Neural progenitor cell (in vitro differentiated cells): ENCODE results near the gene CCNG2. TPM values are rescaled to one million over a fixed set of nuclear protein-coding genes. Genes with fewer than 3 reads are reported as not detected.
A peak's percentile ranks its signal among the peaks of the same experiment; 100 is the strongest.

Experiments
- DNase-seq: peaks from one replicate; pipeline ENCODE4 v3.0.0-alpha.2; 2016; ENCODE audit warnings: low spot score
- H2AFZ ChIP-seq: fragments of 200-600 bp; sonication (generic); replicated peaks from 2 replicates; pipeline ENCODE4 v1.6.1; 2016; ENCODE audit warnings: antibody characterized with exemption
- H3F3A ChIP-seq: fragments of 200-600 bp; sonication (generic); 2 replicates; pipeline ENCODE4 v1.6.1; 2016; ENCODE audit warnings: antibody characterized with exemption, low read depth
- H3K27ac ChIP-seq: fragments of 200-600 bp; sonication (generic); 2 replicates; pipeline ENCODE4 v1.5.1; 2016; ENCODE audit warnings: mild to moderate bottlenecking
- H3K27me3 ChIP-seq: fragments of 200-600 bp; sonication (generic); 2 replicates; pipeline ENCODE4 v1.6.1; 2016; ENCODE audit warnings: mild to moderate bottlenecking, moderate library complexity
- H3K36me3 ChIP-seq: fragments of 200-600 bp; sonication (generic); 2 replicates; pipeline ENCODE4 v1.5.1; 2016
- H3K4me1 ChIP-seq: fragments of 200-600 bp; sonication (generic); 2 replicates; pipeline ENCODE4 v1.6.1; 2016; ENCODE audit warnings: mixed run types
- H3K4me2 ChIP-seq: fragments of 200-600 bp; sonication (generic); 2 replicates; pipeline ENCODE4 v1.6.1; 2016
- H3K4me3 ChIP-seq: fragments of 200-600 bp; sonication (generic); 2 replicates; pipeline ENCODE4 v1.5.1; 2016
- H3K79me2 ChIP-seq: fragments of 200-600 bp; sonication (generic); 2 replicates; pipeline ENCODE4 v1.6.1; 2016; ENCODE audit warnings: low read depth
- H3K9ac ChIP-seq: fragments of 200-600 bp; sonication (generic); 2 replicates; pipeline ENCODE4 v1.6.1; 2016
- H3K9me3 ChIP-seq: fragments of 200-600 bp; sonication (generic); 2 replicates; pipeline ENCODE4 v1.5.1; 2016; ENCODE audit warnings: low read depth
- H4K20me1 ChIP-seq: fragments of 200-600 bp; sonication (generic); 2 replicates; pipeline ENCODE4 v1.6.1; 2016; ENCODE audit warnings: low read depth
- H3K27ac Mint-ChIP-seq: 3 replicates; pipeline ENCODE4 v1.8.0; 2021; ENCODE audit warnings: mixed read lengths
- H3K27me3 Mint-ChIP-seq: 2 replicates; pipeline ENCODE4 v1.8.0; 2022; ENCODE audit warnings: low read depth, mild to moderate bottlenecking, inconsistent platforms, moderate library complexity, mixed read lengths; ENCODE audit not compliant: insufficient read depth
- H3K36me3 Mint-ChIP-seq: 3 replicates; pipeline ENCODE4 v1.8.0; 2021; ENCODE audit warnings: mixed read lengths
- H3K4me1 Mint-ChIP-seq: 3 replicates; pipeline ENCODE4 v1.8.0; 2021; ENCODE audit warnings: mixed read lengths
- H3K4me3 Mint-ChIP-seq: 3 replicates; pipeline ENCODE4 v1.8.0; 2021; ENCODE audit warnings: mild to moderate bottlenecking, moderate library complexity, mixed read lengths
- H3K9me3 Mint-ChIP-seq: 3 replicates; pipeline ENCODE4 v1.8.0; 2020; ENCODE audit warnings: mixed read lengths
- CTCF ChIP-seq: fragments of 200-600 bp; sonication (generic); IDR thresholded peaks from 2 replicates; pipeline ENCODE4 v1.5.1; 2017; ENCODE audit warnings: antibody characterized with exemption, mild to moderate bottlenecking
- EZH2 ChIP-seq: fragments of 200-600 bp; sonication (generic); IDR thresholded peaks from 2 replicates; pipeline ENCODE4 v1.6.1; 2017; ENCODE audit warnings: antibody characterized with exemption, mild to moderate bottlenecking, moderate library complexity
- EZH2phosphoT487 ChIP-seq: fragments of 200-600 bp; sonication (generic); IDR thresholded peaks from 2 replicates; pipeline ENCODE4 v1.6.1; 2017; ENCODE audit warnings: antibody characterized with exemption
- total RNA-seq: library from RNA; depleted of rRNA; stranded (reverse); fragments of >200 nt; gene quantifications from 2 replicates; pipeline ENCODE4 v1.2.3, GENCODE V29; 2015; ENCODE audit warnings: low replicate concordance

Gene CCNG2
- total RNA-seq, 1 donor from 2014 or later: 366 TPM

GRCh38 chr4:77187322-77187721 lies 30.3 kb downstream of the CCNG2 start:
- peaks cover 2% of the 10 kb centered on the region for H3K9me3 Mint-ChIP-seq
- Histone ChIP-seq H3K79me2 (no peaks in the 10 kb centered on the region), H3K9me3 (no peaks in the 10 kb centered on the region), H3K9ac (no peak overlapping the region), H2AFZ (no peak overlapping the region), H3K4me2 (peak overlapping the region; percentile 37), H3K4me3 (no peak overlapping the region), H3K27ac (no peak overlapping the region), H3K4me1 (peaks cover 43% of the 10 kb centered on the region), H3F3A (peaks cover 21% of the 10 kb centered on the region), H3K36me3 (no peaks in the 10 kb centered on the region), H4K20me1 (no peaks in the 10 kb centered on the region), H3K27me3 (no peaks in the 10 kb centered on the region)
- H3K27me3 Mint-ChIP-seq: peaks cover 3% of the 10 kb centered on the region
- H3K4me1 Mint-ChIP-seq: peaks cover 55% of the 10 kb centered on the region
- peaks cover 2% of the 10 kb centered on the region for H3K36me3 Mint-ChIP-seq
- no peak for DNase-seq
- no peak overlapping the region for H3K4me3 Mint-ChIP-seq
- peak overlapping the region; percentile 33 for H3K27ac Mint-ChIP-seq
- TF ChIP-seq EZH2phosphoT487 (no peak), EZH2 (no peak), CTCF (no peak)

- Histone ChIP-seq H3K9ac (no peak overlapping the region), H3K27me3 (peaks cover 4% of the 10 kb centered on the region), H4K20me1 (no peaks in the 10 kb centered on the region), H3K36me3 (no peaks in the 10 kb centered on the region), H3K27ac (peak overlapping the region; percentile 39), H2AFZ (peak overlapping the region; percentile 30), H3K4me3 (no peak overlapping the region), H3K4me2 (peak overlapping the region; percentile 40), H3K9me3 (no peaks in the 10 kb centered on the region), H3K79me2 (no peaks in the 10 kb centered on the region), H3K4me1 (peaks cover 43% of the 10 kb centered on the region), H3F3A (peaks cover 25% of the 10 kb centered on the region)
- TF ChIP-seq CTCF (no peak), EZH2 (no peak), EZH2phosphoT487 (no peak)
- Mint-ChIP-seq H3K27me3 (peaks cover 3% of the 10 kb centered on the region), H3K4me1 (peaks cover 55% of the 10 kb centered on the region), H3K4me3 (no peak overlapping the region), H3K27ac (peak overlapping the region; percentile 70), H3K9me3 (peaks cover 7% of the 10 kb centered on the region), H3K36me3 (peaks cover 2% of the 10 kb centered on the region)
- no peak for DNase-seq
These were observed 31.7 kb downstream of the CCNG2 start for GRCh38 chr4:77188498-77189220.

GRCh38 chr4:77189412-77189811 lies 32.4 kb downstream of the CCNG2 start:
- Mint-ChIP-seq H3K4me1 (peaks cover 49% of the 10 kb centered on the region), H3K27me3 (peaks cover 3% of the 10 kb centered on the region), H3K4me3 (no peak overlapping the region), H3K36me3 (peaks cover 2% of the 10 kb centered on the region), H3K9me3 (peaks cover 7% of the 10 kb centered on the region), H3K27ac (peak overlapping the region; percentile 60)
- Histone ChIP-seq H3K27me3 (peaks cover 12% of the 10 kb centered on the region), H3K4me3 (no peak overlapping the region), H3K9ac (no peak overlapping the region), H2AFZ (no peak overlapping the region), H3K9me3 (no peaks in the 10 kb centered on the region), H3F3A (peaks cover 25% of the 10 kb centered on the region), H3K79me2 (no peaks in the 10 kb centered on the region), H3K36me3 (no peaks in the 10 kb centered on the region), H3K4me1 (peaks cover 43% of the 10 kb centered on the region), H3K4me2 (peak overlapping the region; percentile 40), H3K27ac (peak overlapping the region; percentile 39), H4K20me1 (no peaks in the 10 kb centered on the region)
- no peak for TF ChIP-seq EZH2phosphoT487
- TF ChIP-seq CTCF: no peak
- no peak for TF ChIP-seq EZH2
- no peak for DNase-seq
